Measurements from ENCODE around the gene C1QL1.

DNA sequence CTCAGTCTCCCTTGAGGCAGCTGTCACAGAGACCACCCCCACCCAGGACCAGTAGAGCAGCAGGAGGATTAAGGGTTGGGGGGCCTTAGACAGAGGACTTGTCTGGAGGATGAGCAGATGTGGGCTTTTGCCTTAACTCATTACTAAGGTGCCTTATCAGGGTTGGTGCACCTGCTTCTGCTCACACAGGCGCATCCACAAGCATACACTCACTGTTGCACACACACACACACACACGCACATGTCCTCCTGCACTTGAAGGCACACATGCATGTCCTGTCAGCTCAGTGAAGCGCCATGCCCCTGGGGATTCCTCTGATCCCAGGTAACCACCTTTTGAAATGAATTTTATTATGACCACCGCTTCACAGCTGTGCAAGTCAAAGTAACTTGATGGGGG lies 54.0 kb downstream of the C1QL1 start:
- TF ChIP-seq, protein P1, sequence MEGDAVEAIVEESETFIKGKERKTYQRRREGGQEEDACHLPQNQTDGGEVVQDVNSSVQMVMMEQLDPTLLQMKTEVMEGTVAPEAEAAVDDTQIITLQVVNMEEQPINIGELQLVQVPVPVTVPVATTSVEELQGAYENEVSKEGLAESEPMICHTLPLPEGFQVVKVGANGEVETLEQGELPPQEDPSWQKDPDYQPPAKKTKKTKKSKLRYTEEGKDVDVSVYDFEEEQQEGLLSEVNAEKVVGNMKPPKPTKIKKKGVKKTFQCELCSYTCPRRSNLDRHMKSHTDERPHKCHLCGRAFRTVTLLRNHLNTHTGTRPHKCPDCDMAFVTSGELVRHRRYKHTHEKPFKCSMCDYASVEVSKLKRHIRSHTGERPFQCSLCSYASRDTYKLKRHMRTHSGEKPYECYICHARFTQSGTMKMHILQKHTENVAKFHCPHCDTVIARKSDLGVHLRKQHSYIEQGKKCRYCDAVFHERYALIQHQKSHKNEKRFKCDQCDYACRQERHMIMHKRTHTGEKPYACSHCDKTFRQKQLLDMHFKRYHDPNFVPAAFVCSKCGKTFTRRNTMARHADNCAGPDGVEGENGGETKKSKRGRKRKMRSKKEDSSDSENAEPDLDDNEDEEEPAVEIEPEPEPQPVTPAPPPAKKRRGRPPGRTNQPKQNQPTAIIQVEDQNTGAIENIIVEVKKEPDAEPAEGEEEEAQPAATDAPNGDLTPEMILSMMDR (conservative IDR thresholded peaks at IDR 0.05): no peak
- TF ChIP-seq EZH2 (IDR thresholded peaks at IDR 0.05; ENCODE audit: low read depth): no peak

Measured in PC-9 (cell line).